ENCODE measurements around the gene SHISA9. TPM values are rescaled to one million over a fixed set of nuclear protein-coding genes. Genes with fewer than 3 reads are reported as not detected.

The SHISA9 gene
- total RNA-seq, 2 experiments from 2014 or later, result not detected

GRCh38 chr16:13139661-13140241 lies 238.4 kb downstream of the SHISA9 start:
- H4K20me1 ChIP-seq (ENCODE audit: insufficient read depth, low read length), result no peaks in the 10 kb centered on the region
- TF ChIP-seq EZH2phosphoT487 (IDR thresholded peaks at IDR 0.05; ENCODE audit: borderline replicate concordance, low read depth, low read length), result no peak
- TF ChIP-seq CTCF (conservative IDR thresholded peaks at IDR 0.05; ENCODE audit: low read length), result no peak
- intact Hi-C loops (cut with micrococcal nuclease; ENCODE audit: unreplicated experiment), result no loop called here
- H3K4me1 ChIP-seq (ENCODE audit: insufficient read depth, low read length, poor library complexity, severe bottlenecking), result no peaks in the 10 kb centered on the region
- peaks cover 5% of the 10 kb centered on the region; the same call in 1 of the 2 replicates for H3K9me3 ChIP-seq (ENCODE audit: low read length)
- H2AFZ ChIP-seq (ENCODE audit: low read length), result no peak overlapping the region
- BruUV-seq (replicated peaks), result no TSS peak
- H3K4me2 ChIP-seq (ENCODE audit: low read length), result no peak overlapping the region
- ChIA-PET POLR2A (no interaction called here), CTCF (ENCODE audit: unreplicated experiment) (no interaction called here)
- no peaks in the 10 kb centered on the region for H3K36me3 ChIP-seq (ENCODE audit: insufficient read depth, low read length)
- H3K4me3 ChIP-seq (ENCODE audit: low read depth, low read length, poor library complexity, severe bottlenecking), result no peak overlapping the region
- DNase-seq (ENCODE audit: low spot score), result no peak
- no peaks in the 10 kb centered on the region for H3K9me2 ChIP-seq (ENCODE audit: insufficient read depth, low read length)
- no peaks in the 10 kb centered on the region for H3K79me2 ChIP-seq (ENCODE audit: insufficient read depth, low read depth, low read length)
- H3K27ac ChIP-seq (ENCODE audit: low read depth, low read length, poor library complexity, severe bottlenecking), result no peak overlapping the region

- intact Hi-C loops (cut with micrococcal nuclease; ENCODE audit: unreplicated experiment), result no loop called here
- Histone ChIP-seq H3K4me3 (ENCODE audit: low read depth, low read length, poor library complexity, severe bottlenecking) (no peak overlapping the region), H3K4me1 (ENCODE audit: insufficient read depth, low read length, poor library complexity, severe bottlenecking) (no peaks in the 10 kb centered on the region), H3K9me3 (ENCODE audit: low read length) (no peaks in the 10 kb centered on the region), H3K79me2 (ENCODE audit: insufficient read depth, low read depth, low read length) (no peaks in the 10 kb centered on the region), H3K4me2 (ENCODE audit: low read length) (no peak overlapping the region), H3K27ac (ENCODE audit: low read depth, low read length, poor library complexity, severe bottlenecking) (no peak overlapping the region), H3K36me3 (ENCODE audit: insufficient read depth, low read length) (no peaks in the 10 kb centered on the region), H2AFZ (ENCODE audit: low read length) (no peak overlapping the region), H3K9me2 (ENCODE audit: insufficient read depth, low read length) (no peaks in the 10 kb centered on the region), H4K20me1 (ENCODE audit: insufficient read depth, low read length) (no peaks in the 10 kb centered on the region)
- TF ChIP-seq CTCF (conservative IDR thresholded peaks at IDR 0.05; ENCODE audit: low read length) (no peak), EZH2phosphoT487 (IDR thresholded peaks at IDR 0.05; ENCODE audit: borderline replicate concordance, low read depth, low read length) (no peak)
- DNase-seq (ENCODE audit: low spot score), result no peak
- no TSS peak for BruUV-seq (replicated peaks)
- ChIA-PET CTCF (ENCODE audit: unreplicated experiment) (no interaction called here), POLR2A (no interaction called here)
Measured at GRCh38 chr16:13143551-13143950, 242.2 kb downstream of the SHISA9 start.

GRCh38 chr16:13146829-13147228 lies 245.4 kb downstream of the SHISA9 start:
- no peak overlapping the region for H2AFZ ChIP-seq (ENCODE audit: low read length)
- intact Hi-C loops (cut with micrococcal nuclease; ENCODE audit: unreplicated experiment), result no loop called here
- H3K9me3 ChIP-seq (ENCODE audit: low read length), result no peaks in the 10 kb centered on the region
- H3K36me3 ChIP-seq (ENCODE audit: insufficient read depth, low read length), result no peaks in the 10 kb centered on the region
- H4K20me1 ChIP-seq (ENCODE audit: insufficient read depth, low read length), result no peaks in the 10 kb centered on the region
- POLR2A ChIA-PET, result no interaction called here
- no peaks in the 10 kb centered on the region for H3K4me1 ChIP-seq (ENCODE audit: insufficient read depth, low read length, poor library complexity, severe bottlenecking)
- H3K79me2 ChIP-seq (ENCODE audit: insufficient read depth, low read depth, low read length), result no peaks in the 10 kb centered on the region
- no peak for TF ChIP-seq EZH2phosphoT487 (IDR thresholded peaks at IDR 0.05; ENCODE audit: borderline replicate concordance, low read depth, low read length)
- TF ChIP-seq CTCF (conservative IDR thresholded peaks at IDR 0.05; ENCODE audit: low read length), result no peak
- no peak overlapping the region for H3K27ac ChIP-seq (ENCODE audit: low read depth, low read length, poor library complexity, severe bottlenecking)
- DNase-seq (ENCODE audit: low spot score), result no peak
- H3K4me3 ChIP-seq (ENCODE audit: low read depth, low read length, poor library complexity, severe bottlenecking), result no peak overlapping the region
- H3K4me2 ChIP-seq (ENCODE audit: low read length), result no peak overlapping the region
- H3K9me2 ChIP-seq (ENCODE audit: insufficient read depth, low read length), result no peaks in the 10 kb centered on the region
- CTCF ChIA-PET (ENCODE audit: unreplicated experiment), result no interaction called here
- BruUV-seq (replicated peaks), result no TSS peak
